ENCODE data around the gene KCTD18.

The KCTD18 gene

DNA sequence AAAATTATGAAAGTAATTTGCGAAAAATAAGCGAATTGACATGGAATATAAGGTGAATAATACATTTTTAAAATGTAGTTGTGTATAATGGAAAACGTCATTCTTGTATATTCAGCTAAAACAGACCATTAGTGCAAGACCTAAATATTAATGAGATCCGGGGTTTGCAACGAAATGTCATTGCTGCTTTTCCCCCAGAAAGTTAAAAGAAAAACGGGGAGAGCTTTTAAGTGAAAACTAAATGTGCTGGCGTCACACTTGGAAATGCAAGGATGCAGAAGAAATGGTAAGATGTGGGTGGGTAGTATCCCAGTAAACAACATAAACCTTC, 15.6 kb upstream of the KCTD18 start:
- TF ChIP-seq CTCF (IDR thresholded peaks at IDR 0.05; ENCODE audit: insufficient read depth, low read length) (no peak), REST (IDR thresholded peaks at IDR 0.05; ENCODE audit: insufficient replicate concordance, low read depth) (no peak), SPI1 (IDR thresholded peaks at IDR 0.05; ENCODE audit: borderline replicate concordance, low read depth) (no peak), GABPA (IDR thresholded peaks at IDR 0.05; ENCODE audit: low read depth) (no peak), POLR2AphosphoS5 (IDR thresholded peaks at IDR 0.05; ENCODE audit: low read depth) (no peak)
- Histone ChIP-seq H3K4me3 (replicated peaks; ENCODE audit: insufficient read depth, low read length) (peak overlapping the region; percentile 75), H3K27me3 (ENCODE audit: insufficient read depth, poor library complexity, severe bottlenecking) (no peaks in the 10 kb centered on the region), H3K27ac (replicated peaks) (peak overlapping the region; percentile 85)
- no peak for DNase-seq (ENCODE audit: low read depth in 1 of 2, low spot score in 1 of 2)

DNA sequence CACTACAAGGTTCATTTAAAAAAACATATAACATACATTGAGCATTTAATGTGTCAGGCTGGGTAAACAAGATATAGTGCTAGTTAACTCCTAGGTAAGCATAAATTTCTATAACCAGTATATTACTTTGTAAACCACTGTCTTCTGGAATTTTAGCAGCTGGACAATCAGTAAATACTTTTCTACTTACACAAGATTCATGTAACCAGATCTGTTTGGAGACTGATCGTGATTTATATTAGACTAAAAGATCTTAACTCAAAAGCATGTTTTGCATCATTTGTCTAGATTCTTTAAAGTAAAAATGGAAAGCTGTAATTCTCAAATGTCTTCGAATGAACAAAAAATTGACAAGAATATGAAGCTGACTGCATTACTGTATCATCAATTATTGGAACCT, 15.2 kb upstream of the KCTD18 start:
- no peak for DNase-seq (ENCODE audit: low read depth in 1 of 2, low spot score in 1 of 2)
- TF ChIP-seq GABPA (IDR thresholded peaks at IDR 0.05; ENCODE audit: low read depth) = no peak
- TF ChIP-seq CTCF (IDR thresholded peaks at IDR 0.05; ENCODE audit: insufficient read depth, low read length) = no peak
- TF ChIP-seq POLR2AphosphoS5 (IDR thresholded peaks at IDR 0.05; ENCODE audit: low read depth) = no peak
- no peak for TF ChIP-seq SPI1 (IDR thresholded peaks at IDR 0.05; ENCODE audit: borderline replicate concordance, low read depth)
- TF ChIP-seq REST (IDR thresholded peaks at IDR 0.05; ENCODE audit: insufficient replicate concordance, low read depth) = no peak
- H3K4me3 ChIP-seq (replicated peaks; ENCODE audit: insufficient read depth, low read length) = no peak overlapping the region
- no peaks in the 10 kb centered on the region for H3K27me3 ChIP-seq (ENCODE audit: insufficient read depth, poor library complexity, severe bottlenecking)
- no peak overlapping the region for H3K27ac ChIP-seq (replicated peaks)

DNA sequence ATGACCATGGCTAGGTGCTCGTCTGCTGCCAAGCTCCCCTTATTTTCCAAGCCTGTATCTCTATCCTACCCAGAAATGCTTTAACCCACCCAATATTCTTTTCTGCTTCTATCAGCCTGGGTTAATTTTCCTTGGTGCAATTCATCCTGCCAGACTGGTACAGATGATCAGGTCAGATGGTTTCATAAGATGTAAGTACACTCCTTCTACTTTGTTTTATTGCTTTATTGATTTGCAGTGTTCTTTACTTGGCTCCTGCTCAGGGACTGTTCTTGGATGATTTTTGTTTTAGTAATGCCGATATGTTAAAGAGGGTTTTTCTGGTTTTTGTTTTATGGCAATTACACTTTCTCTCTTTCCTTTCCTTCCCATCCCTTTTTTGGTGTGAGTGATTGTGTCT, 13.7 kb upstream of the KCTD18 start:
- TF ChIP-seq CTCF (IDR thresholded peaks at IDR 0.05; ENCODE audit: insufficient read depth, low read length) (no peak), SPI1 (IDR thresholded peaks at IDR 0.05; ENCODE audit: borderline replicate concordance, low read depth) (no peak), POLR2AphosphoS5 (IDR thresholded peaks at IDR 0.05; ENCODE audit: low read depth) (no peak), REST (IDR thresholded peaks at IDR 0.05; ENCODE audit: insufficient replicate concordance, low read depth) (no peak), GABPA (IDR thresholded peaks at IDR 0.05; ENCODE audit: low read depth) (no peak)
- H3K4me3 ChIP-seq (replicated peaks; ENCODE audit: insufficient read depth, low read length) = no peak overlapping the region
- H3K27ac ChIP-seq (replicated peaks) = no peak overlapping the region
- DNase-seq (ENCODE audit: low read depth in 1 of 2, low spot score in 1 of 2) = no peak
- no peaks in the 10 kb centered on the region for H3K27me3 ChIP-seq (ENCODE audit: insufficient read depth, poor library complexity, severe bottlenecking)

Data from HL-60 (cell line).